PC-9 (cell line): ENCODE results near the gene TSNAX.

Experiments
- CTCF ChIP-seq: fragments of 200-600 bp; sonication (generic); conservative IDR thresholded peaks from 2 replicates; pipeline ENCODE4 v1.6.1; 2017; ENCODE audit warnings: mixed run types, antibody characterized with exemption, mild to moderate bottlenecking, moderate library complexity
- EZH2 ChIP-seq: fragments of 200-600 bp; sonication (generic); IDR thresholded peaks from 2 replicates; pipeline ENCODE4 v1.8.0; 2017; ENCODE audit warnings: antibody characterized with exemption, low read depth

- TF ChIP-seq CTCF, result no peak
- TF ChIP-seq EZH2, result no peak
Observed at GRCh38 chr1:231600458-231600976, 72.0 kb downstream of the TSNAX start.
